ENCODE results near the gene PCF11.
"Not testable (repeated sequence)": the region's sequence is repeated elsewhere in the genome, so short reads cannot be mapped to it uniquely, and the experiment has no call there.

The PCF11 gene

GRCh38 chr11:83192606-83193245 is 35.8 kb downstream of the PCF11 start:
- no peaks in the 10 kb centered on the region for H3K27me3 ChIP-seq (ENCODE audit: control insufficient read depth, insufficient read depth, low read length)
- H3K27ac ChIP-seq (ENCODE audit: low read length): no peak overlapping the region
- H3K36me3 ChIP-seq (ENCODE audit: control insufficient read depth, insufficient read depth, low read length): peaks cover 3% of the 10 kb centered on the region; the same call in 1 of the 2 replicates
- DNase-seq (ENCODE audit: low read depth, low spot score): no peak
- WGBS (ENCODE audit: insufficient coverage, insufficient read length): no CpG with 5 or more reads among the region's 8 CpGs
- no peaks in the 10 kb centered on the region for H3K4me1 ChIP-seq (ENCODE audit: control insufficient read depth, insufficient read depth, low read length)
- no peaks in the 10 kb centered on the region for H3K9me3 ChIP-seq (ENCODE audit: control insufficient read depth, insufficient read depth, low read length)
- peak overlapping the region; percentile 72; the same call in 1 of the 2 replicates for H3K4me3 ChIP-seq (ENCODE audit: low read length)

GRCh38 chr11:83193315-83194280 is 36.7 kb downstream of the PCF11 start, which contains the start of gene ANKRD42:
ANKRD42 (plus strand) TSS chr11:83193712; CDS start chr11:83194671, 959 bp downstream.
- no peaks in the 10 kb centered on the region for H3K9me3 ChIP-seq (ENCODE audit: control insufficient read depth, insufficient read depth, low read length)
- peak within 1 kb of the TSS; percentile 72 for H3K4me3 ChIP-seq (ENCODE audit: low read length)
- no CpG with 5 or more reads among the region's 67 CpGs for WGBS (ENCODE audit: insufficient coverage, insufficient read length)
- no peak within 1 kb of the TSS for H3K27ac ChIP-seq (ENCODE audit: low read length)
- peaks cover 3% of the 10 kb centered on the region; the same call in 1 of the 2 replicates for H3K36me3 ChIP-seq (ENCODE audit: control insufficient read depth, insufficient read depth, low read length)
- no peaks in the 10 kb centered on the region for H3K27me3 ChIP-seq (ENCODE audit: control insufficient read depth, insufficient read depth, low read length)
- no peaks in the 10 kb centered on the region for H3K4me1 ChIP-seq (ENCODE audit: control insufficient read depth, insufficient read depth, low read length)
- DNase-seq (ENCODE audit: low read depth, low spot score): peak; percentile 94

GRCh38 chr11:83194281-83195142 is 37.6 kb downstream of the PCF11 start:
- H3K4me1 ChIP-seq (ENCODE audit: control insufficient read depth, insufficient read depth, low read length): no peaks in the 10 kb centered on the region
- no peak for DNase-seq (ENCODE audit: low read depth, low spot score)

GRCh38 chr11:83195143-83195466 is 38.2 kb downstream of the PCF11 start:
- no CpG with 5 or more reads among the region's 4 CpGs for whole genome bisulfite sequencing (ENCODE audit: insufficient coverage, insufficient read length)
- Histone ChIP-seq H3K4me3 (ENCODE audit: low read length) (no peak overlapping the region), H3K27me3 (ENCODE audit: control insufficient read depth, insufficient read depth, low read length) (no peaks in the 10 kb centered on the region), H3K36me3 (ENCODE audit: control insufficient read depth, insufficient read depth, low read length) (peaks cover 3% of the 10 kb centered on the region; the same call in 1 of the 2 replicates), H3K27ac (ENCODE audit: low read length) (no peak overlapping the region), H3K4me1 (ENCODE audit: control insufficient read depth, insufficient read depth, low read length) (no peaks in the 10 kb centered on the region), H3K9me3 (ENCODE audit: control insufficient read depth, insufficient read depth, low read length) (no peaks in the 10 kb centered on the region)
- DNase-seq (ENCODE audit: low read depth, low spot score): no peak

More at GRCh38 chr11:83194281-83195142, 37.6 kb downstream of the PCF11 start:
- peaks cover 3% of the 10 kb centered on the region; the same call in 1 of the 2 replicates for H3K36me3 ChIP-seq (ENCODE audit: control insufficient read depth, insufficient read depth, low read length)
- H3K27ac ChIP-seq (ENCODE audit: low read length): no peak overlapping the region
- H3K4me3 ChIP-seq (ENCODE audit: low read length): peak overlapping the region; percentile 72
- WGBS (ENCODE audit: insufficient coverage, insufficient read length): no CpG with 5 or more reads among the region's 35 CpGs
- no peaks in the 10 kb centered on the region for H3K9me3 ChIP-seq (ENCODE audit: control insufficient read depth, insufficient read depth, low read length)
- H3K27me3 ChIP-seq (ENCODE audit: control insufficient read depth, insufficient read depth, low read length): no peaks in the 10 kb centered on the region

- Histone ChIP-seq H3K36me3 (ENCODE audit: control insufficient read depth, insufficient read depth, low read length) (peaks cover 3% of the 10 kb centered on the region; the same call in 1 of the 2 replicates), H3K27me3 (ENCODE audit: control insufficient read depth, insufficient read depth, low read length) (no peaks in the 10 kb centered on the region), H3K27ac (ENCODE audit: low read length) (no peak overlapping the region), H3K4me1 (ENCODE audit: control insufficient read depth, insufficient read depth, low read length) (no peaks in the 10 kb centered on the region), H3K4me3 (ENCODE audit: low read length) (no peak overlapping the region), H3K9me3 (ENCODE audit: control insufficient read depth, insufficient read depth, low read length) (no peaks in the 10 kb centered on the region)
- WGBS (ENCODE audit: insufficient coverage, insufficient read length): no CpG with 5 or more reads among the region's 8 CpGs
- DNase-seq (ENCODE audit: low read depth, low spot score): no peak
Observed at GRCh38 chr11:83195649-83196048, 38.7 kb downstream of the PCF11 start.

- no peaks in the 10 kb centered on the region for H3K9me3 ChIP-seq (ENCODE audit: control insufficient read depth, insufficient read depth, low read length)
- no peak overlapping the region for H3K4me3 ChIP-seq (ENCODE audit: low read length)
- H3K4me1 ChIP-seq (ENCODE audit: control insufficient read depth, insufficient read depth, low read length): no peaks in the 10 kb centered on the region
- WGBS (ENCODE audit: insufficient coverage, insufficient read length): no CpG with 5 or more reads among the region's 1 CpG
- DNase-seq (ENCODE audit: low read depth, low spot score): no peak
- no peak overlapping the region for H3K27ac ChIP-seq (ENCODE audit: low read length)
- H3K36me3 ChIP-seq (ENCODE audit: control insufficient read depth, insufficient read depth, low read length): no peaks in the 10 kb centered on the region
- no peaks in the 10 kb centered on the region for H3K27me3 ChIP-seq (ENCODE audit: control insufficient read depth, insufficient read depth, low read length)
Observed at GRCh38 chr11:83200035-83200434, 43.1 kb downstream of the PCF11 start.

- Histone ChIP-seq H3K9me3 (ENCODE audit: control insufficient read depth, insufficient read depth, low read length) (no peaks in the 10 kb centered on the region), H3K27ac (ENCODE audit: low read length) (no peak overlapping the region)
- no CpG with 5 or more reads among the region's 3 CpGs for WGBS (ENCODE audit: insufficient coverage, insufficient read length)
Observed at GRCh38 chr11:83205608-83206185, 48.8 kb downstream of the PCF11 start.

GRCh38 chr11:83206221-83206620 is 49.3 kb downstream of the PCF11 start:
- Histone ChIP-seq H3K9me3 (ENCODE audit: control insufficient read depth, insufficient read depth, low read length) (no peaks in the 10 kb centered on the region), H3K4me3 (ENCODE audit: low read length) (no peak overlapping the region), H3K27me3 (ENCODE audit: control insufficient read depth, insufficient read depth, low read length) (no peaks in the 10 kb centered on the region), H3K27ac (ENCODE audit: low read length) (no peak overlapping the region), H3K4me1 (ENCODE audit: control insufficient read depth, insufficient read depth, low read length) (no peaks in the 10 kb centered on the region), H3K36me3 (ENCODE audit: control insufficient read depth, insufficient read depth, low read length) (no peaks in the 10 kb centered on the region)
- no CpG with 5 or more reads among the region's 1 CpG for WGBS (ENCODE audit: insufficient coverage, insufficient read length)
- DNase-seq (ENCODE audit: low read depth, low spot score): no peak

More at GRCh38 chr11:83205608-83206185, 48.8 kb downstream of the PCF11 start:
- Histone ChIP-seq H3K4me1 (ENCODE audit: control insufficient read depth, insufficient read depth, low read length) (no peaks in the 10 kb centered on the region), H3K4me3 (ENCODE audit: low read length) (no peak overlapping the region), H3K36me3 (ENCODE audit: control insufficient read depth, insufficient read depth, low read length) (no peaks in the 10 kb centered on the region), H3K27me3 (ENCODE audit: control insufficient read depth, insufficient read depth, low read length) (no peaks in the 10 kb centered on the region)
- no peak for DNase-seq (ENCODE audit: low read depth, low spot score)

GRCh38 chr11:83206771-83207382 is 49.9 kb downstream of the PCF11 start:
- DNase-seq (ENCODE audit: low read depth, low spot score); H3K27me3 ChIP-seq (ENCODE audit: control insufficient read depth, insufficient read depth, low read length); H3K27ac ChIP-seq (ENCODE audit: low read length); H3K4me3 ChIP-seq (ENCODE audit: low read length); H3K4me1 ChIP-seq (ENCODE audit: control insufficient read depth, insufficient read depth, low read length); H3K36me3 ChIP-seq (ENCODE audit: control insufficient read depth, insufficient read depth, low read length); H3K9me3 ChIP-seq (ENCODE audit: control insufficient read depth, insufficient read depth, low read length): not testable (repeated sequence)
- WGBS (ENCODE audit: insufficient coverage, insufficient read length): no CpG with 5 or more reads among the region's 4 CpGs
